Mononuclear cell (primary cell): Measurements from ENCODE around the gene RAB1B. TPM values are rescaled to one million over a fixed set of nuclear protein-coding genes. Genes with fewer than 3 reads are reported as not detected.
"Not testable (repeated sequence)": the region's sequence is repeated elsewhere in the genome, so short reads cannot be mapped to it uniquely, and the experiment has no call there.

Experiments used
- H3K27me3 ChIP-seq: 2 replicates; pipeline ENCODE4 v1.6.0; 2011; ENCODE audit warnings: low read length, control low read depth; ENCODE audit not compliant: insufficient read depth
- H3K4me1 ChIP-seq: 2 replicates; pipeline ENCODE4 v1.5.1; 2011; ENCODE audit warnings: mild to moderate bottlenecking, low read length, control low read depth; ENCODE audit not compliant: insufficient read depth
- H3K4me3 ChIP-seq: 2 replicates; pipeline ENCODE4 v1.5.1; 2011; ENCODE audit warnings: mild to moderate bottlenecking, low read length, moderate library complexity
- H3K9me3 ChIP-seq: 2 replicates; pipeline ENCODE4 v1.5.1; 2011; ENCODE audit warnings: low read depth, mild to moderate bottlenecking, control low read depth, low read length
- total RNA-seq: library from RNA; depleted of rRNA; stranded (reverse); fragments of >200 nt; gene quantifications from one replicate; pipeline ENCODE4 v1.2.3, GENCODE V29; 2012

The RAB1B gene
- total RNA-seq, 1 donor: 40.5 TPM

GRCh38 chr11:66291706-66292542, 23.5 kb downstream of the RAB1B start, which contains the start of gene TMEM151A:
Gene TMEM151A (plus strand): TSS chr11:66291894. CDS start chr11:66292014, 120 bp downstream.
- peaks cover 29% of the 10 kb centered on the region for H3K27me3 ChIP-seq
- H3K4me1 ChIP-seq: peaks cover 35% of the 10 kb centered on the region
- no peak within 1 kb of the TSS for H3K4me3 ChIP-seq
- no peaks in the 10 kb centered on the region for H3K9me3 ChIP-seq

- no peaks in the 10 kb centered on the region for H3K9me3 ChIP-seq
- H3K4me1 ChIP-seq: peaks cover 27% of the 10 kb centered on the region
- H3K4me3 ChIP-seq: no peak overlapping the region
- peaks cover 29% of the 10 kb centered on the region for H3K27me3 ChIP-seq
Observed at GRCh38 chr11:66292543-66293332, 24.3 kb downstream of the RAB1B start.

GRCh38 chr11:66293352-66293751, 24.9 kb downstream of the RAB1B start:
- Histone ChIP-seq H3K4me3 (no peak overlapping the region), H3K9me3 (no peaks in the 10 kb centered on the region), H3K27me3 (peaks cover 29% of the 10 kb centered on the region), H3K4me1 (peaks cover 21% of the 10 kb centered on the region)

- Histone ChIP-seq H3K27me3 (peaks cover 29% of the 10 kb centered on the region), H3K4me1 (peaks cover 18% of the 10 kb centered on the region), H3K9me3 (no peaks in the 10 kb centered on the region), H3K4me3 (no peak overlapping the region)
Observed at GRCh38 chr11:66293777-66294625, 25.6 kb downstream of the RAB1B start.

- H3K4me1 ChIP-seq: peaks cover 11% of the 10 kb centered on the region
Observed at GRCh38 chr11:66294626-66295620, 26.5 kb downstream of the RAB1B start.

GRCh38 chr11:66297610-66298009, 29.2 kb downstream of the RAB1B start:
- Histone ChIP-seq H3K4me3 (no peak overlapping the region), H3K9me3 (no peaks in the 10 kb centered on the region), H3K4me1 (no peaks in the 10 kb centered on the region), H3K27me3 (peaks cover 10% of the 10 kb centered on the region)

More at GRCh38 chr11:66294626-66295620, 26.5 kb downstream of the RAB1B start:
- Histone ChIP-seq H3K27me3 (peaks cover 29% of the 10 kb centered on the region), H3K4me3 (no peak overlapping the region), H3K9me3 (no peaks in the 10 kb centered on the region)

GRCh38 chr11:66299186-66299585, 30.7 kb downstream of the RAB1B start:
- no peaks in the 10 kb centered on the region for H3K4me1 ChIP-seq
- no peaks in the 10 kb centered on the region for H3K9me3 ChIP-seq
- H3K4me3 ChIP-seq: no peak overlapping the region
- H3K27me3 ChIP-seq: no peaks in the 10 kb centered on the region

- Histone ChIP-seq H3K4me3 (no peak overlapping the region), H3K27me3 (no peaks in the 10 kb centered on the region), H3K4me1 (no peaks in the 10 kb centered on the region), H3K9me3 (no peaks in the 10 kb centered on the region)
Observed at GRCh38 chr11:66302656-66303055, 34.2 kb downstream of the RAB1B start.

GRCh38 chr11:66309475-66309874, 41.0 kb downstream of the RAB1B start:
- no peak overlapping the region for H3K4me3 ChIP-seq
- peaks cover 28% of the 10 kb centered on the region for H3K4me1 ChIP-seq
- no peaks in the 10 kb centered on the region for H3K9me3 ChIP-seq

GRCh38 chr11:66310324-66310723, 41.9 kb downstream of the RAB1B start:
- Histone ChIP-seq H3K4me1 (peaks cover 28% of the 10 kb centered on the region), H3K4me3 (no peak overlapping the region), H3K27me3 (no peaks in the 10 kb centered on the region), H3K9me3 (no peaks in the 10 kb centered on the region)

More at GRCh38 chr11:66309475-66309874, 41.0 kb downstream of the RAB1B start:
- H3K27me3 ChIP-seq: no peaks in the 10 kb centered on the region

GRCh38 chr11:66310803-66311440, 42.5 kb downstream of the RAB1B start:
- H3K4me1 ChIP-seq: peaks cover 28% of the 10 kb centered on the region
- not testable (repeated sequence) for H3K9me3 ChIP-seq, H3K27me3 ChIP-seq, H3K4me3 ChIP-seq

- Histone ChIP-seq H3K27me3 (no peaks in the 10 kb centered on the region), H3K4me3 (peak overlapping the region; percentile 43), H3K9me3 (no peaks in the 10 kb centered on the region), H3K4me1 (peaks cover 28% of the 10 kb centered on the region)
Observed at GRCh38 chr11:66311470-66311964, 43.1 kb downstream of the RAB1B start.

- Histone ChIP-seq H3K4me1 (peaks cover 28% of the 10 kb centered on the region), H3K27me3 (no peaks in the 10 kb centered on the region), H3K4me3 (peak overlapping the region; percentile 43), H3K9me3 (no peaks in the 10 kb centered on the region)
Observed at GRCh38 chr11:66311965-66312548, 43.6 kb downstream of the RAB1B start.
